GM18502 (cell line): ENCODE results near the gene LRRC49.

Experiments
- ATAC-seq: cut with Tn5 transposase; IDR thresholded peaks from one replicate; pipeline ENCODE4 v1.9.1; 2021; ENCODE audit warnings: mild to moderate bottlenecking; ENCODE audit not compliant: unreplicated experiment, poor library complexity

LRRC49 gene

GRCh38 chr15:71048913-71049675 is 156.5 kb downstream of the LRRC49 start:
- no peak for ATAC-seq

- ATAC-seq = no peak
Measured at GRCh38 chr15:71049706-71050422, 157.2 kb downstream of the LRRC49 start.

- no peak for ATAC-seq
Measured at GRCh38 chr15:71050461-71050860, 157.8 kb downstream of the LRRC49 start.

- no peak for ATAC-seq
Measured at GRCh38 chr15:71051539-71051938, 158.9 kb downstream of the LRRC49 start.

- ATAC-seq = no peak
Measured at GRCh38 chr15:71052356-71052755, 159.7 kb downstream of the LRRC49 start.

GRCh38 chr15:71054286-71054952 is 161.8 kb downstream of the LRRC49 start:
- no peak for ATAC-seq

- no peak for ATAC-seq
Measured at GRCh38 chr15:71055461-71055860, 162.8 kb downstream of the LRRC49 start.

- ATAC-seq = no peak
Measured at GRCh38 chr15:71056111-71056510, 163.5 kb downstream of the LRRC49 start.

GRCh38 chr15:71057143-71057542 is 164.5 kb downstream of the LRRC49 start:
- no peak for ATAC-seq

GRCh38 chr15:71057581-71057980 is 165.0 kb downstream of the LRRC49 start:
- ATAC-seq = no peak

- no peak for ATAC-seq
Measured at GRCh38 chr15:71060983-71061382, 168.4 kb downstream of the LRRC49 start.

- no peak for ATAC-seq
Measured at GRCh38 chr15:71066983-71067382, 174.4 kb downstream of the LRRC49 start.

GRCh38 chr15:71069693-71070092 is 177.1 kb downstream of the LRRC49 start:
- no peak for ATAC-seq

- ATAC-seq = no peak
Measured at GRCh38 chr15:71071529-71071928, 178.9 kb downstream of the LRRC49 start.

GRCh38 chr15:71072423-71072822 is 179.8 kb downstream of the LRRC49 start:
- ATAC-seq = no peak

- no peak for ATAC-seq
Measured at GRCh38 chr15:71078506-71079207, 186.0 kb downstream of the LRRC49 start.

GRCh38 chr15:71079208-71080044 is 186.8 kb downstream of the LRRC49 start:
- ATAC-seq = no peak

- ATAC-seq = no peak
Measured at GRCh38 chr15:71080166-71080565, 187.5 kb downstream of the LRRC49 start.

GRCh38 chr15:71080705-71081104 is 188.1 kb downstream of the LRRC49 start:
- ATAC-seq = no peak

- ATAC-seq = no peak
Measured at GRCh38 chr15:71082803-71083202, 190.2 kb downstream of the LRRC49 start.
